GM18505 (cell line): ENCODE data around the gene TRIM61.
"Not testable (repeated sequence)": the region's sequence is repeated elsewhere in the genome, so short reads cannot be mapped to it uniquely, and the experiment has no call there.

Experiments
- ATAC-seq: cut with Tn5 transposase; IDR thresholded peaks from one replicate; pipeline ENCODE4 v1.9.1; 2021; ENCODE audit not compliant: unreplicated experiment
- POLR2A ChIP-seq: IDR thresholded peaks from 4 replicates; pipeline ENCODE4 v1.6.1; 2011; ENCODE audit warnings: borderline replicate concordance; ENCODE audit not compliant: insufficient read depth, insufficient read length; ENCODE audit errors: extremely low read depth

TRIM61 gene

DNA sequence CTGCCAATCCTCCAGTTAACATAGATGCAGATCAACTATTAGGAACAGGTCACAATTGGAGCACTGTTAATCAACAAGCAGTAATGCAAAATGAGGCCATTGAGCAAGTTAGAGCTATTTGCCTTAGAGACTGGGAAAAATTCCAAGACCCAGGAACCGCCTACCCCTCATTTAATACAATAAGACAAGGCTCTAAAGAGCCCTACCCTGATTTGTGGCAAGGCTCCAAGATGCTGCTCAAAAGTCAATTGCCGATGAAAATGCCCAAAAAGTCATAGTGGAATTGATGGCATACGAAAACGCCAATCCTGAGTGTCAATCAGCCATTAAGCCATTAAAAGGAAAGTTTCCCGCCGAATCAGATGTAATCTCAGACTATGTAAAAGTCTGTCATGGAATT lies 20.5 kb upstream of the TRIM61 start:
- TF ChIP-seq POLR2A: no peak
- no peak for ATAC-seq

DNA sequence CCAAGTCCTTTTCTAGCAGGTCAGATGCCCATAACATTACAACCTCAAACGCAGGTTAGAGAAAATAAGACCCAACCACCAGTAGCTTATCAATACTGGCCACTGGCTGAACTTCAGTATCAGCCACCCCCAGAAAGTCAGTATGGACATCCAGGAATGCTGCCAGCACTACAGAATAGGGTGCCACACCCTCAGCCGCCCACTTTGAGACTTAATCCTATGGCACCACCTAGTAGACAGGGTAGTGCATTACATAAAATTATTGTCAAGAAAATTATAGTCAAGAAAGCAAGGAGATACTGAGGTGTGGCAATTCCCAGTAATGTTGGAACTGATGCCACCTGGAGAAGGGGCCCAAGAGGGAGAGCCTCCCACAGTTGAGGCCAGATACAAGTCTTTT lies 19.9 kb upstream of the TRIM61 start:
- no peak for ATAC-seq
- no peak for TF ChIP-seq POLR2A

DNA sequence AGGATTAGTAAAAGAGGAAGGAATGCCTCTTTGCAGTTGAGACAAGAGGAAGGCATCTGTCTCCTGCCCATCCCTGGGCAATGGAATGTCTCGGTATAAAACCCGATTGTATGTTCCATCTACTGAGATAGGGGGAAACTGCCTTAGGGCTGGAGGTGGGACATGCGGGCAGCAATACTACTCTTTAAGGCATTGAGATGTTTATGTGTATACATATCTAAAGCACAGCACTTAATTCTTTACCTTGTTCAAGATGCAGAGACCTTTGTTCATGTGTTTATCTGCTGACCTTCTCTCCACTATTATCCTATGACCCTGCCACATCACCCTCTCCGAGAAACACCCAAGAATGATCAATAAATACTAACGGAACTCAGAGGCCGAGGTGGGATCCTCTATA lies 18.7 kb upstream of the TRIM61 start:
- not testable (repeated sequence) for ATAC-seq

DNA sequence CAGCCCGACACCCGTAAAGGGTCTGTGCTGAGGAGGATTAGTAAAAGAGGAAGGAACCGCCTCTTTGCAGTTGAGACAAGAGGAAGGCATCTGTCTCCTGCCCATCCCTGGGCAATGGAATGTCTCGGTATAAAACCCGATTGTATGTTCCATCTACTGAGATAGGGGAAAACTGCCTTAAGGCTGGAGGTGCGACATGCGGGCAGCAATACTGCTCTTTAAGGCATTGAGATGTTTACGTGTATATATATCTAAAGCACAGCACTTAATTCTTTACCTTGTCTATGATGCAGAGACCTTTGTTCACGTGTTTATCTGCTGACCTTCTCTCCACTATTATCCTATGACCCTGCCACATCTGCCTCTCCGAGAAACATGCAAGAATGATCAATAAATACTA lies 13.3 kb upstream of the TRIM61 start:
- ATAC-seq: not testable (repeated sequence)

DNA sequence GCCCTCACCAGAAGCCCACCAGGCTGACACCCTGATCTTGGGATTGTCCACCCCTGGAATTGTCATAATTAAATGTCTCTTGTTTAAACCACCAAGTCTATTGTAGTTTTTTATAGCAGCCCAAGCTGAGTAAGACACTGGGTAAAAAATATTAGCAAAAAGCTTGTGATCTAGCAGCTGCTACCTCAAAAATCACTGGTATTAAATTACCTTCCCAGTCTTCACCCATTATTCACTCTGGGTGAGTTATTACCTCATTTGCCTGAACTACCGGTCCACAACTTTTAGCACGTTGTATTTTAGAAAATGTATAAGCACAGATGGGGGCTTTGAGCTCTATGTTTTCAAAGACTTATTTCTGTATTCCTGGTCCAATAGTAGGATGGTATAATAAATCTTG lies 12.0 kb upstream of the TRIM61 start:
- TF ChIP-seq POLR2A: no peak
- no peak for ATAC-seq

DNA sequence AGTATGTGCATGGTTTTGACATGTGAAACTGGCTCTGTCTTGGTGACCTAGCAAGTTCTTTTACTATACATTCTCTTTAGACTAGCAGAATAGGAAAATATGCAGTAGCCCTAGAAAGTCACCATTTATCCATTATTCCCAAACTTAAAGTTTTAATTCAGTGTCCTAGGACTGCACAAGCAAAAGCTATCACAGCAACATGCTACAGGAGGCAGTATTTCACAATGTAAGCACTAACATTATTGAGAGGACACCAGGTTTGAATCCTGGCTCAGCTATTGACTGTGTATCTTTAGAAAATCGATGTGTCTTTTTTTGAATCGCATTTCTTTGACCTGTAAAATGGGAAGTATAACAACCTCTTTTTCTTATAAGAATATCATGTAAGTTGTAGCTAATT lies 5.5 kb downstream of the TRIM61 start:
- not testable (repeated sequence) for ATAC-seq

DNA sequence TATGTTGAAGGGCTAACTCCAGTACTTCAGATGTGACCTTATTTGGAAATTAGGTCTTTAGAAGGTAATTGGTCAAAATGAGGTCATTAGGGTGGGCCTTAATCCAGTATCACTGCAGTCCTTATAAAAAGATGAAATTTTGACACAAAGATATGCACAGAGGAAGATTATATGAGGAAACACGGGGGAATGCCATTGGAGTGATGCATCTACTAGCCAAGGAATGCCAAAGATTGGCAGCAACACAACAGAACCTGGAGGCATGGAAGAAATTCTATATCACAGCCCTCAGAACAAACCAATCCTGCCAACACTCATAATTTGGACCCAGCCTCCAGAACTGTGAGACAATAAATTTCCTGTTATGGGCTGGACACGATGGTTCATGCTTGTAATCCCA lies 17.6 kb downstream of the TRIM61 start:
- no peak for ATAC-seq

DNA sequence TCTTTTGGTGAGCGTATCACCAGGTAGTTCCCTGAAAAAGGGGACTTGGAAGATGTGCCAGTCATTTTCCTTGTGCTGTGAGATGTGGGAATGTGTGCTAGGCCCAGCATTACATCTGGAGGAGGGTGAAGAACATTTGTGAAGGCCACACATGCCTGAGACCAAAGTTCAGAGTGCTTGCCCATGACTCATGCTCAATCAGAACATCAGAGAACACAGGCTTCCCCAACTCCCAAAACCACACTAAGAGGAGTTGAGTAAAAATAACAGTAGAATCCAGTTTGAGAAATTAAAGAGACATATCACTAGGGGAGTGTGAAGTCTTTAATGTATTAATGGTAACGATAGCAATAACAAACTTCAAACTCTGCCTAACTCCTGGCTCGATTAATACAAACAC lies 18.0 kb downstream of the TRIM61 start:
- not testable (repeated sequence) for ATAC-seq

More for the DNA sequence above, 17.6 kb downstream of the TRIM61 start:
- no peak for TF ChIP-seq POLR2A

DNA sequence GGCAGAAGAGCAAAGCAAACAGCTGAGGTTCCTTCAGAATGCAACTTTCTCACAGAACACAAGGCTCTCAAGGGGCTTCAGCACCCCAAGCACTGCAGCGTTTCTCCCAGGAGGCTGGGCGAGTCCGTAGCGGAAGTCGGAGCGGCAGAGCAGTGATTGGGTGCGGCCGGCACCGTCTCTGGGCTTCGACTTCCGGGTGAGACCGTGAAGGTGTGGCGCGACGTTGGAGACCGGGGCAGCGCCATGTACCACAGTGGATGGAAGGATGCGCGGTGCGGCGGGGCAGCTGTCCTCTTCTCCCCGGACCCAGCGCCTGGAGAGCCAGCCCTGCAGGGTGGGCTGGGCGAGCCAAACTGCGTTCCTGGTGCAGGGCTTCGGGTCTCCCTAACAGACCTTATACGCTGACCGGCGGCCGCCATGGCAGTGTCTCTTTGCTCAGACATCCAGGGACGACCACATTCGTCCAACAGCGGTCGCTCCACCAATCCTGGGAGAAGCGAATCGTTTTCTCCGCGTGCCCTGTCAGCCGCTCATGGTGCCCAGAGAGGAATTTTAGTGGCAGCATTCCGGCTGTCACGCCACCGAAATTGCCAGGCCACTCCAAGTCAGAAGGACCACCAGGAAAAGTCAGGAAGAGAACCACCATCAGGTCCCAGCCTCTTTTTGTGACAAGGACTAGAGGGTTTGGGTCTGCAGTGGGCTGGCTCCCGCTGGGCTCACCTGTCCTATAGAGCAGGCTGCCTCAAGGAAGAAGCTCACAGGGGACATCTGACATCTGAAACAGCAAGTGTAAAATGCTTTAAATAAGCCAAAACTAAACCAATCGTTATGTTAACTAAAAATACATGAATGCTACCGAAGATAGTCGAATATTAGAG lies 20.5 kb downstream of the TRIM61 start:
- TF ChIP-seq POLR2A: peak; percentile 93
- ATAC-seq: peak; percentile 100

DNA sequence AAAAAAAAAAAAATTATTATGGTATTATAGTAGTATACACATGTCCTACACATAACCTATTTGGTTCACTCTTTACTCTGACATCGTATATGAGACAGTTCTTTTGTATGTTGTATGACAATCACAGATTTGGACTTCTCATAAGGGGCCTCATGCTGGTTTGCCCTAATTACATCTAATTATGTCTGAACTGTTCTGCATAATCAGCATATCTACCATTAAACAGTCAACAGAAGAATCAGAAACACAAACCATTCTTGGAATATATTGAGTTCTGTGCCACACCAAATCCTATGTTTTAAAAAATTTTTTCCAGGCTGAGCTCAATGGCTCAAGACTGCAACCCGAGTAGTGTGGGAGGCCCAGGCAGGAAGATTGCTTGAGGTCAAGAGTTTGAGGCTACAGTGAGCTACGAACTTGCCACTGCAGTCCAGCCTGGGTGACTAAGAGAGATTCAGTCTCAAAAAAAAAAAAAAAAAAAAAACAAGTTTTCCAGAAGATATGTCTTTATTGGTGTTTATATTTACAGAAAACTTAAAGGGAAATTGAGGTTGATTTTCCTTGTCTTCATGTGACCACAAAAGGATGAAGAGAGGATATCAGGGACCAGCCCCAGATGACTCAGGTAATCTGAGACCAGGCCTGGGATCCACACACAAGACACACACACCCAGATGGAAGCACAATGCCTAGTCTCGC lies 22.2 kb downstream of the TRIM61 start:
- ATAC-seq: no peak
- no peak for TF ChIP-seq POLR2A

DNA sequence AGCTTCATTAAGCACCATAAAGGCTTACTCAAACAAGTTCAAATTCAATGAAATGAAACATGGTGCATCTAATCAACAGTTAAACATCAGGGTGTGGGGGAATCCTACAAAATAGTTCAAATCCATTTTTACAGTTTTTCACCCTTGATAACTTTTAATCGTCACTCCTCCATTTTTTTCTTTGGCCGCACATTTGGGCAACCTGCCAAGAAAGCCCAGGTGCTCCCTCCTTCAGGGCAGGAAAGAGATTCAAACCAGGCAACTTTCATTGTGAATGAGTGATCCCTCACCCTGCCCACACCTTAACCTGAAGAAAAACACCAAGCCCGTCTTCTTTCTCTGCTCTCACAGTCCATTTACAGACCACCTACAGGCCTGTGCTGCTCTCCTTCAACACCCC lies 24.9 kb downstream of the TRIM61 start:
- no peak for ATAC-seq
- TF ChIP-seq POLR2A: no peak

DNA sequence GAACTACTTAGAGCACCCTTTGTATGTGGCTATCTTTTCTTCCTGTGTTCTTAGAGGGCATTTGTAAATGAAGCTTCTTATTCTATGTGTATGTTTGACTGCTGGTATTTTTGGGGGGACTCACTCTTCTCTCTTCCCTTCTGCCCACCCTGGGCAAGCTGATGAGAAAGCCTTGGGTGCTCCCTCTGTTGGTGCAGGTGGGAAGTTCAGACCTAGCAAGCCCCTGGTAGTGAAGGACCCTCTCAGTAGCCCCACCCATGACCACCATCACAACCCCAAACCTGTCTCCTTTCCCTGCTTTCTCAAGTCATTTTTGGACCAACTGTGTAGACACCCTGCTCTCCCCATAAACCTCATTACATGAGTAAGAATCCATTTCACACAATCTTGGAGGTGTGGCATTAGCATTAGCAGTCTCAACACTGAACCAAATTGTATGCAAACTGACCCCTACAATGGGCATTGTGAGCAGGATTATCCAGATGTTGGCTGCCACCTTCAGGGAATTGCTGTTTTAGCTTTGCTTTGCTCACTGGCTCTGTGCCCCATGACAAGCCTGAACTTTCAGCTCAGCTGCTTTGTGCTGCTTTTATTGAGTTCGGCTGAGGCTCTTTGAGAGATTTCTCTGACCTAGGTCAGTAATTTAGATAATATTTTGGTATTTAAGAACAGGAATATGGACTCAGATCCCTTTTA lies 27.9 kb downstream of the TRIM61 start:
- ATAC-seq: no peak
- TF ChIP-seq POLR2A: no peak

DNA sequence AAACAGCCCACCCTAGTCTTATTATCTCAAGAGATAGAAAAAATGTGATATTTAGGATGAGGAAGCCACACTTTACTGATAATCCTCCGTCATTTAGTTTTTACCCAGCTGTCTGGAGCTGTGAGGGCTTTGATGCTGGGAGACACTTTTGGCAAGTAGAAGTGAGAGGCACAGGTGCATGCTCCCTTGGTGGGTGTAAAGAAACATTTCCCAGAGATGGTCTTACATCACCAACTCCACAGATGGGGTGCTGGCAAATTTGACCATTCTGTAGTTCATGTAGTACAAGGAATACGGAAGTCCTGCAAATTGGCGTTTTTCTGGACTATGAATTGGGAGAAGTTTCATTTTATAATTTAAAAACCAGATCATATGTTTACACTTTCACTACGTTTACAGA lies 28.5 kb downstream of the TRIM61 start:
- ATAC-seq: no peak
- no peak for TF ChIP-seq POLR2A

DNA sequence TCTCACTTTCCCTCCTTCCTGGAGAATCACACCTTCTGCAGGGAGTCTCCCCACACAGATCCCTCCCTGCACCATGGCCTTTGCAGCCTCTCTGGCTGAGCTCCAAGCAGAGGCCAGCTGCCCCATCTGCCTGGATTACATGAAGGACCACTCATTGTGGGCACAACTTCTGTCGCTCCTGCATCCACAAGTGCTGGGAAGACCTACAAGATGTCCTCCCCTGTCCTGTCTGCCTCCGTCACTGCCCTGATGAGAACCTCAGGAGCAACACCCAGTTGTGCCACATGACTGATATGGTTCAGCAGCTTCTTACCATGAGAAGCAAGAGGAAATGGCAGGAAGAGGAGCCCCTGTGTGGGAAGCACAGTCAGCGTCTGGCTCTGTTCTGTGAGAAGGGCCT lies 29.5 kb downstream of the TRIM61 start:
- ATAC-seq: not testable (repeated sequence)
